ENCODE data around the gene RASSF4.

Gene RASSF4

GRCh38 chr10:45040921-45041542, 81.4 kb downstream of the RASSF4 start:
- Histone ChIP-seq H3K36me3 (ENCODE audit: control insufficient read depth, insufficient read depth, low read length) (no peaks in the 10 kb centered on the region), H3K27me3 (replicated peaks; ENCODE audit: control insufficient read depth, insufficient read depth, low read length) (no peaks in the 10 kb centered on the region), H3K4me3 (replicated peaks; ENCODE audit: low read depth, low read length) (no peak overlapping the region)
- no peak for DNase-seq (ENCODE audit: extremely low read depth, insufficient read length)
- TF ChIP-seq CTCF (IDR thresholded peaks at IDR 0.05; ENCODE audit: insufficient read depth, low read length, poor library complexity, severe bottlenecking), result no peak

DNA sequence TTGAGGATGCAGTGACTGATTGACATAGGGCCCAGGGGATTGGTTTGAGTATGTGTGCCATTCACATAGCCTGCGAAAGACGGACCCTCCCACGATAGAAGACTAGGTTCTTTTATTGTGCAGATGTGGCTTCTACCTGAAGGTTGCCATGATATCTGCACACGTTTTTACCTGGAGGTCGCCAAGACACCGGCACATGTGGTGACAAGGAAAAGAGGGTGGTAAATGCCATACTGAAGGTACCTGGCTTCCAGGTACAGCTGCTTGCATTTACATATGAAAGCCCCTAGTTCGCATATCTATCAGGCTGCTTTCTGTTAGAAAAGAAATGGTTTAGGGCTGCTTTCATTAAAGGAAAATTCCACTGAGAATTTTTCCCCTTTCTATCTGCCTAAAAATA, 84.7 kb downstream of the RASSF4 start:
- no peak for TF ChIP-seq CTCF (IDR thresholded peaks at IDR 0.05; ENCODE audit: insufficient read depth, low read length, poor library complexity, severe bottlenecking)
- H3K4me3 ChIP-seq (replicated peaks; ENCODE audit: low read depth, low read length), result no peak overlapping the region
- no peak for DNase-seq (ENCODE audit: extremely low read depth, insufficient read length)
- H3K36me3 ChIP-seq (ENCODE audit: control insufficient read depth, insufficient read depth, low read length), result no peaks in the 10 kb centered on the region
- H3K27me3 ChIP-seq (replicated peaks; ENCODE audit: control insufficient read depth, insufficient read depth, low read length), result no peaks in the 10 kb centered on the region
